ENCODE results near the gene GNGT2.

The GNGT2 gene

GRCh38 chr17:49168706-49169105, 41.7 kb downstream of the GNGT2 start:
- no peak overlapping the region for H3K4me3 ChIP-seq (ENCODE audit: extremely low read depth, insufficient read depth, low read length, poor library complexity, severe bottlenecking)
- no peak overlapping the region for H3K27ac ChIP-seq (ENCODE audit: low read depth, low read length, severe bottlenecking)
- WGBS, 2 experiments (ENCODE audit: insufficient coverage in 2 of 2), result 74 to 76% methylated on average over 5 to 7 of the region's 9 CpGs
- no peaks in the 10 kb centered on the region for H3K36me3 ChIP-seq (ENCODE audit: control insufficient read depth, insufficient read depth, low read length)
- no peaks in the 10 kb centered on the region for H3K9me3 ChIP-seq (ENCODE audit: control insufficient read depth, low read length)
- no peaks in the 10 kb centered on the region for H3K4me1 ChIP-seq (ENCODE audit: control insufficient read depth, insufficient read depth, low read length, poor library complexity, severe bottlenecking)

- no peak overlapping the region for H3K27ac ChIP-seq (ENCODE audit: low read depth, low read length, severe bottlenecking)
- H3K9me3 ChIP-seq (ENCODE audit: control insufficient read depth, low read length), result no peaks in the 10 kb centered on the region
- no peak overlapping the region for H3K4me3 ChIP-seq (ENCODE audit: extremely low read depth, insufficient read depth, low read length, poor library complexity, severe bottlenecking)
- H3K4me1 ChIP-seq (ENCODE audit: control insufficient read depth, insufficient read depth, low read length, poor library complexity, severe bottlenecking), result peaks cover 3% of the 10 kb centered on the region
- no peaks in the 10 kb centered on the region for H3K36me3 ChIP-seq (ENCODE audit: control insufficient read depth, insufficient read depth, low read length)
- WGBS, 2 experiments (ENCODE audit: insufficient coverage in 2 of 2), result 88 to 90% methylated on average over 2 of the region's 2 CpGs
These were observed 45.2 kb downstream of the GNGT2 start for GRCh38 chr17:49165143-49165542.

- Histone ChIP-seq H3K4me1 (ENCODE audit: control insufficient read depth, insufficient read depth, low read length, poor library complexity, severe bottlenecking) (peaks cover 16% of the 10 kb centered on the region), H3K27ac (ENCODE audit: low read depth, low read length, severe bottlenecking) (no peak overlapping the region), H3K9me3 (ENCODE audit: control insufficient read depth, low read length) (no peaks in the 10 kb centered on the region), H3K4me3 (ENCODE audit: extremely low read depth, insufficient read depth, low read length, poor library complexity, severe bottlenecking) (no peak overlapping the region), H3K36me3 (ENCODE audit: control insufficient read depth, insufficient read depth, low read length) (no peaks in the 10 kb centered on the region)
- WGBS, 2 experiments (ENCODE audit: insufficient coverage in 2 of 2), result 89 to 92% methylated on average over 4 of the region's 4 CpGs
These were observed 47.5 kb downstream of the GNGT2 start for GRCh38 chr17:49162866-49163265.

GRCh38 chr17:49157784-49158183, 52.6 kb downstream of the GNGT2 start:
- Histone ChIP-seq H3K4me1 (ENCODE audit: control insufficient read depth, insufficient read depth, low read length, poor library complexity, severe bottlenecking) (peaks cover 16% of the 10 kb centered on the region), H3K36me3 (ENCODE audit: control insufficient read depth, insufficient read depth, low read length) (no peaks in the 10 kb centered on the region), H3K9me3 (ENCODE audit: control insufficient read depth, low read length) (no peaks in the 10 kb centered on the region), H3K27ac (ENCODE audit: low read depth, low read length, severe bottlenecking) (no peak overlapping the region), H3K4me3 (ENCODE audit: extremely low read depth, insufficient read depth, low read length, poor library complexity, severe bottlenecking) (no peak overlapping the region)
- WGBS, 2 experiments (ENCODE audit: insufficient coverage in 2 of 2), result 71 to 75% methylated on average over 5 to 8 of the region's 8 CpGs

- Histone ChIP-seq H3K36me3 (ENCODE audit: control insufficient read depth, insufficient read depth, low read length) (no peaks in the 10 kb centered on the region), H3K4me3 (ENCODE audit: extremely low read depth, insufficient read depth, low read length, poor library complexity, severe bottlenecking) (no peak overlapping the region), H3K27ac (ENCODE audit: low read depth, low read length, severe bottlenecking) (no peak overlapping the region), H3K4me1 (ENCODE audit: control insufficient read depth, insufficient read depth, low read length, poor library complexity, severe bottlenecking) (peaks cover 16% of the 10 kb centered on the region), H3K9me3 (ENCODE audit: control insufficient read depth, low read length) (no peaks in the 10 kb centered on the region)
- WGBS, 2 experiments (ENCODE audit: insufficient coverage in 2 of 2), result 92 to 93% methylated on average over 11 of the region's 11 CpGs
These were observed 54.1 kb downstream of the GNGT2 start for GRCh38 chr17:49156256-49156655.

All from mesodermal cell (in vitro differentiated cells).